Measurements from ENCODE around the gene BTNL2. TPM values are rescaled to one million over a fixed set of nuclear protein-coding genes. Genes with fewer than 3 reads are reported as not detected.

Gene BTNL2
- total and polyA plus RNA-seq, 4 donors = not detected

DNA sequence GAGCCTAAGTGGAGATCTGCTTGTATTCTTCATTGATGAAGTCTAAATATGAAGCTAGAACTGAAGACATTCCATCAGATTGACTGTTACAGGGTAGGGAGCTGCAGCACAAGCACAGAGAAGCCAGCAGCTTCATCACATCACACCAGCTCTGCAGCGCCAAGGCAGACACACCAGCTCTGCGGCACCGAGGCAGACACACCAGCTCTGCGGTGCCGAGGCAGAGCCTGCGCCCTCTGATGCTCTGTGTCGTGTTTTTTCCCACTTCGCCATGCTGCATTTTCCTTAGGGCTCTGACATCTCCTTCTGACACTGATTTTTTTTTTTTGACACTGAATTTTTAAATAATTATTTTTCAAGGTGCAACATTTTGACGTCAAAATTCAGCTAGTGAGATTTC is 784 bp downstream of the BTNL2 start:
- no peaks in the 10 kb centered on the region for H3K36me3 ChIP-seq (ENCODE audit: control insufficient read depth in 1 of 2, insufficient read depth in 2 of 2, low read length in 1 of 2)
- H3K27me3 ChIP-seq (ENCODE audit: control insufficient read depth in 1 of 2, insufficient read depth in 2 of 2, low read length in 1 of 2) = peaks cover 0 to 4% of the 10 kb centered on the region in 2 donors
- no peak overlapping the region for H3K4me3 ChIP-seq (ENCODE audit: low read length in 2 of 2)
- DNase-seq = no peak
- no peak overlapping the region for H3K27ac ChIP-seq (ENCODE audit: low read depth in 1 of 2, low read length in 2 of 2)
- no peaks in the 10 kb centered on the region for H3K4me1 ChIP-seq (ENCODE audit: control insufficient read depth in 1 of 2, insufficient read depth in 2 of 2, low read length in 2 of 2)
- intact Hi-C loops (cut with DNase I) = no loop called here
- no peak for ATAC-seq (ENCODE audit: low FRiP score)
- 72 to 83% methylated on average over 9 of the region's 9 CpGs for WGBS, 2 donors
- no peaks in the 10 kb centered on the region for H3K9me3 ChIP-seq (ENCODE audit: control insufficient read depth, low read length)

GRCh38 chr6:32405656-32406055 is 1.3 kb downstream of the BTNL2 start:
- H3K9me3 ChIP-seq (ENCODE audit: control insufficient read depth, low read length) = no peaks in the 10 kb centered on the region
- WGBS, 2 donors = 10 to 24% methylated on average over 1 of the region's 1 CpG
- H3K4me3 ChIP-seq (ENCODE audit: low read length in 2 of 2) = no peak overlapping the region
- peaks cover 0 to 4% of the 10 kb centered on the region in 2 donors for H3K27me3 ChIP-seq (ENCODE audit: control insufficient read depth in 1 of 2, insufficient read depth in 2 of 2, low read length in 1 of 2)
- DNase-seq (no peak), ATAC-seq (ENCODE audit: low FRiP score) (no peak)
- H3K4me1 ChIP-seq (ENCODE audit: control insufficient read depth in 1 of 2, insufficient read depth in 2 of 2, low read length in 2 of 2) = no peaks in the 10 kb centered on the region
- intact Hi-C loops (cut with DNase I) = no loop called here
- no peak overlapping the region for H3K27ac ChIP-seq (ENCODE audit: low read depth in 1 of 2, low read length in 2 of 2)
- H3K36me3 ChIP-seq (ENCODE audit: control insufficient read depth in 1 of 2, insufficient read depth in 2 of 2, low read length in 1 of 2) = no peaks in the 10 kb centered on the region

DNA sequence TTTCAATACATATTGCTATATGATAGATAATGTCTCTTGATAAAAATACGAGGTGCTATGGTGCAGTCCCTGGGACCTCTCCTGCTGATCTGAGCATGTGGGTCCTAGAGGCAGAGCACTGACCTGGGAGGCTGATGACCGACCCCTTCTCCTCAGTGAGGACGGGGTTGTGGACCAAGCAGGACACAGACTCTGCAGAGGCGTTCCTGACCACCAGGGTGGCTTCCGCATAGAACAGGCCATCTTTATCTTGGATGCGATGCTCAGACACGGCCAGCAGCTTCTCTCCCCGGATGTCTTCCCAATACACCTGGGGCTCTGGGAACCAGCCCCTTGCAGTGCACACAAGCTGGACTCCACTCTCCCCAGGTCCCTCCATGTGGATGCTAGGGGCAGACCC is 4.2 kb downstream of the BTNL2 start:
- intact Hi-C loops (cut with DNase I) = no loop called here
- no peaks in the 10 kb centered on the region for H3K4me1 ChIP-seq (ENCODE audit: control insufficient read depth in 1 of 2, insufficient read depth in 2 of 2, low read length in 2 of 2)
- H3K27me3 ChIP-seq (ENCODE audit: control insufficient read depth in 1 of 2, insufficient read depth in 2 of 2, low read length in 1 of 2) = peaks cover 0 to 4% of the 10 kb centered on the region in 2 donors
- WGBS, 2 donors = 58 to 59% methylated on average over 8 of the region's 8 CpGs
- no peak overlapping the region for H3K4me3 ChIP-seq (ENCODE audit: low read length in 2 of 2)
- H3K27ac ChIP-seq (ENCODE audit: low read depth in 1 of 2, low read length in 2 of 2) = no peak overlapping the region
- ATAC-seq (ENCODE audit: low FRiP score) (no peak), DNase-seq (no peak)
- H3K36me3 ChIP-seq (ENCODE audit: control insufficient read depth in 1 of 2, insufficient read depth in 2 of 2, low read length in 1 of 2) = no peaks in the 10 kb centered on the region
- no peaks in the 10 kb centered on the region for H3K9me3 ChIP-seq (ENCODE audit: control insufficient read depth, low read length)

DNA sequence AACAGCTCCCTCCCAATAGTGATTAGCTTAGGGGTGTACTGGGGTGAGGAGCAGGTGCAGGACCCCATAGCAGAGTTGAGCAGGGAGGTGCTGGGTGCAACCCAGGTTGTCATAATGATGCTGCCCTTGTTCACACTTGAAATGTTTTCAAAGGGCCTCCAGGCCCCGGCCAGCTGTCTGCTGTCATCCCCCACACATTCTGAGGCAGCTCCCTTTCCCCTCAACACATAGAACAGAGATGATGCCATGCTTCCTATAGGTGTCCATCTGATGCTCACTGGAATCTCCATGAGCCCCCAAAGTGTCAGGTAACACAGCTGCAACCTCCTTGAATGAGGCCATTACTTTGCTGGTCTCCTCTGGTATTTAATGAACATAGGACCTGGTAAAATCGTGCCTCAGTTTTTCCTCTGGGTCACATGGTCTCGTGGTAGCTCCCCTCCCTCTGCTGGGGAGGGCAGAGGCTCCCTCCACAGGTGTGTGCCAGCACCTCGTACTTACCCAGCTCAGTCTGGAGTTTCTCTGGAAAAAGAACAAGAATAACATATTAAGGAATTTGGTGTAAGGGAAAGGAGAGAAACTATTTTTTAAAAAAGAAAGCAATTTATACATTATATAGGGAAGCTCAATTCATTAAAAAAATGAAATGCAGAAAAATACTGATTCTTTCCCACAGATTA is 5.6 kb downstream of the BTNL2 start:
- H3K9me3 ChIP-seq (ENCODE audit: control insufficient read depth, low read length) = no peaks in the 10 kb centered on the region
- intact Hi-C loops (cut with DNase I) = no loop called here
- no peak for DNase-seq
- WGBS, 2 donors = 25 to 29% methylated on average over 4 of the region's 4 CpGs
- H3K4me1 ChIP-seq (ENCODE audit: control insufficient read depth in 1 of 2, insufficient read depth in 2 of 2, low read length in 2 of 2) = no peaks in the 10 kb centered on the region
- peaks cover 0 to 1% of the 10 kb centered on the region in 2 donors for H3K27me3 ChIP-seq (ENCODE audit: control insufficient read depth in 1 of 2, insufficient read depth in 2 of 2, low read length in 1 of 2)
- H3K27ac ChIP-seq (ENCODE audit: low read depth in 1 of 2, low read length in 2 of 2) = no peak overlapping the region
- no peak for ATAC-seq (ENCODE audit: low FRiP score)
- H3K36me3 ChIP-seq (ENCODE audit: control insufficient read depth in 1 of 2, insufficient read depth in 2 of 2, low read length in 1 of 2) = no peaks in the 10 kb centered on the region
- H3K4me3 ChIP-seq (ENCODE audit: low read length in 2 of 2) = no peak overlapping the region

GRCh38 chr6:32397252-32397920 is 9.6 kb downstream of the BTNL2 start:
- Histone ChIP-seq H3K4me1 (ENCODE audit: control insufficient read depth in 1 of 2, insufficient read depth in 2 of 2, low read length in 2 of 2) (no peaks in the 10 kb centered on the region), H3K27ac (ENCODE audit: low read depth in 1 of 2, low read length in 2 of 2) (no peak overlapping the region), H3K27me3 (ENCODE audit: control insufficient read depth in 1 of 2, insufficient read depth in 2 of 2, low read length in 1 of 2) (peaks cover 0 to 1% of the 10 kb centered on the region in 2 donors), H3K4me3 (ENCODE audit: low read length in 2 of 2) (no peak overlapping the region), H3K36me3 (ENCODE audit: control insufficient read depth in 1 of 2, insufficient read depth in 2 of 2, low read length in 1 of 2) (no peaks in the 10 kb centered on the region), H3K9me3 (ENCODE audit: control insufficient read depth, low read length) (no peaks in the 10 kb centered on the region)
- WGBS, 2 donors = 73 to 74% methylated on average over 7 of the region's 7 CpGs
- no peak for ATAC-seq (ENCODE audit: low FRiP score)
- intact Hi-C loops (cut with DNase I) = no loop called here
- DNase-seq = no peak

DNA sequence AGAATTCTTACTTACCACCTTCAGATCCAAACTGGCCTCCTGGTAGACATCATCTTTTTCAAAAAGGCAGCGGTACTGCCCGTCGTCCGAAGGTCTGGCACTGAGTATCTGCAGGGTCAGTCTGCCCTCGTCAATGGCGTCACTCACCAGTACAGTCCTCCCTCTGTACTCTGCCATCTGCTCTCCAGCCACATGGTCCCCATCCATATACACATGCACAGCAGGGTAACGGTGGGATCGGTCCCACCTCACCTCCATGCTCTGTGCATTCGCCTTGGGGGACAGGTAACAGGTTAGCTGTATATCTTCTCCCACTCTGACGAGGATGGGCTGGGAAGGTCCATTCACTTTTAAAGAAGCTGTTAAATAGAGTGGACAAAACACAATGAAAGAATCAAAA is 11.0 kb downstream of the BTNL2 start:
- DNase-seq = no peak
- Histone ChIP-seq H3K9me3 (ENCODE audit: control insufficient read depth, low read length) (no peaks in the 10 kb centered on the region), H3K4me3 (ENCODE audit: low read length in 2 of 2) (no peak overlapping the region), H3K27ac (ENCODE audit: low read depth in 1 of 2, low read length in 2 of 2) (no peak overlapping the region), H3K4me1 (ENCODE audit: control insufficient read depth in 1 of 2, insufficient read depth in 2 of 2, low read length in 2 of 2) (no peaks in the 10 kb centered on the region), H3K36me3 (ENCODE audit: control insufficient read depth in 1 of 2, insufficient read depth in 2 of 2, low read length in 1 of 2) (no peaks in the 10 kb centered on the region), H3K27me3 (ENCODE audit: control insufficient read depth in 1 of 2, insufficient read depth in 2 of 2, low read length in 1 of 2) (no peaks in the 10 kb centered on the region)
- intact Hi-C loops (cut with DNase I) = no loop called here
- no peak for ATAC-seq (ENCODE audit: low FRiP score)
- 93% methylated on average over 10 of the region's 10 CpGs for WGBS, 2 donors

DNA sequence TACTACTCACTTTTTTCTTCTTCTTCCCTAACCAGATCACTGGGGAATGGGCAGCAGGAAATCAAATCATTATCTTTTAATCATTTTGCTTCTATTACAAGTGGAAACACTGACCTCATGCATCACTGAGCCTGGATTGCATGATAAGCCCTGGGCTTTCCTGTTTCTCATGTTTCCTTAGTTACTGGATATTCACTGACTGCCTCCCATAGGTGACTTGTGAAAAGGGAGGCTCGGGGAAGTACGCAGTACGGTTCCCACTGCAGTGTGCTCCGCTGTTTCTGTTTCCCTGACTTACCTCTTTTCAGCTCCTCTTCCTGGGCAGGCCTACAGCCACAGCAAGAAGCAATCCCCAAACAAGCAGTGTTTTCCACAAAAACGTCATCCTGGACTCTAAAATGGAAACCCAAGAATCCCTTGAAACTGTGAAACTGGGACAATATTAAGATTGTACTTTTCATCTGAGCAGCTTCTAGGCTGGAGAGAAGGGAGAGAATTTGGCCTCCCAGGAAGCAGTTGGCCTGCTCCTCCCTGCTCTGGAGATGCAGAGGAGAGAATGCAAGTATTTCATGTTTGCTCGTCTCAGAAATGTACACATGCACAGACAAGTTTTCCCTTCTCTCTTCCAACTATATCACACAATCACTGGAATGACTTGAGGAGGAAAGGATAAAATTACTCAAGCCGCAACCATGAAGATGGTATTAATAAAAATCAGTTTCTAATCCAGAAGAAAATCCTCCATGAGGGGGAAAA is 13.1 kb downstream of the BTNL2 start:
- Histone ChIP-seq H3K27ac (ENCODE audit: low read depth in 1 of 2, low read length in 2 of 2) (no peak overlapping the region), H3K4me3 (ENCODE audit: low read length in 2 of 2) (no peak overlapping the region), H3K4me1 (ENCODE audit: control insufficient read depth in 1 of 2, insufficient read depth in 2 of 2, low read length in 2 of 2) (no peaks in the 10 kb centered on the region), H3K36me3 (ENCODE audit: control insufficient read depth in 1 of 2, insufficient read depth in 2 of 2, low read length in 1 of 2) (no peaks in the 10 kb centered on the region), H3K27me3 (ENCODE audit: control insufficient read depth in 1 of 2, insufficient read depth in 2 of 2, low read length in 1 of 2) (no peaks in the 10 kb centered on the region), H3K9me3 (ENCODE audit: control insufficient read depth, low read length) (no peaks in the 10 kb centered on the region)
- intact Hi-C loops (cut with DNase I) = no loop called here
- peak; percentile 82 for ATAC-seq (ENCODE audit: low FRiP score)
- no peak for DNase-seq
- WGBS, 2 donors = 51 to 73% methylated on average over 7 of the region's 7 CpGs

- Histone ChIP-seq H3K27me3 (ENCODE audit: control insufficient read depth in 1 of 2, insufficient read depth in 2 of 2, low read length in 1 of 2) (no peaks in the 10 kb centered on the region), H3K4me3 (ENCODE audit: low read length in 2 of 2) (no peak overlapping the region), H3K9me3 (ENCODE audit: control insufficient read depth, low read length) (no peaks in the 10 kb centered on the region), H3K36me3 (ENCODE audit: control insufficient read depth in 1 of 2, insufficient read depth in 2 of 2, low read length in 1 of 2) (no peaks in the 10 kb centered on the region), H3K4me1 (ENCODE audit: control insufficient read depth in 1 of 2, insufficient read depth in 2 of 2, low read length in 2 of 2) (no peaks in the 10 kb centered on the region), H3K27ac (ENCODE audit: low read depth in 1 of 2, low read length in 2 of 2) (no peak overlapping the region)
- no peak for ATAC-seq (ENCODE audit: low FRiP score)
- no peak for DNase-seq
- intact Hi-C loops (cut with DNase I) = no loop called here
- 81 to 88% methylated on average over 6 of the region's 6 CpGs for WGBS, 2 donors
Measured at GRCh38 chr6:32391505-32391904, 15.5 kb downstream of the BTNL2 start.
